GM18499 (cell line): ENCODE results near the gene PTRH2.

Experiments
- ATAC-seq: cut with Tn5 transposase; IDR thresholded peaks from one replicate; pipeline ENCODE4 v1.9.1; 2021; ENCODE audit warnings: moderate number of reproducible peaks; ENCODE audit not compliant: insufficient read depth, unreplicated experiment

The PTRH2 gene

DNA sequence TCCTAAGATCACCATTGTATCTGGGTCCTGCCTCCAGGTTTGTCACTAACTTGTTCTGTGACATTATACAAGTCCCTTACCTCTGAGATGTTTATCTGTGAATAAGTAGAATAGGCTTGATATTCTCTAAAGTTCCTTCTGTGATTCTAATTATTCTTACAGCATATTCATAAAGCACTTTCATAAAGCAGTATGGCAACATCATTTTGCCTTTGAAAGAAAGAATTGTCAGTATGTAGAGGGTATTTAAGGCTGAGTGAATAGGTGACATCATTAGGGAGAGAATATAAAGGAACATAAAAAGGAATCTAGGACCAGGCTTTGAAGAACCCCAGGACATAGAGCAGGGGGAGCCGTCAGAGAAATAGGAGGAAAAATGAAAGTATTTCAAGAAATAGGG lies 15.8 kb upstream of the PTRH2 start:
- ATAC-seq = no peak

- no peak for ATAC-seq
Observed at GRCh38 chr17:59722623-59723022, 15.4 kb upstream of the PTRH2 start.

DNA sequence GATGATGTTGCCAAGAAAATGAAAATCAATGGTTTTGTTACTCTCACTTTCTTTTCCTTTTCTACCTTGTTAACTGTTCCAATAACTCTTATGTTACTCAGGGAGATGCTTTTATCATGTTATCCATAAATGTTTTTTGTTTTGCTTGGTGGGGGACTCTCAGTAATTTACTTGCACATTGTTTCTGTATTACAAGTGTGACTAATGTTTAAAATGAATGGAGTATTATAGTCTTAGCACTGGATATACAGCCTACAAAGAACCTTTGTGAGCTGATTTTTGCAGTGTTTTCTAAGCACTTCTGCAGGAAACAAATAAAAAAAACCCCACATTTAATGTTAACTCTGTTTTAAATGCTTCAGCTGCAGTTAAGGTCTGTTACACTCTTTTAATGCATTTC lies 12.3 kb upstream of the PTRH2 start:
- ATAC-seq = no peak

- no peak for ATAC-seq
Observed at GRCh38 chr17:59716427-59716826, 9.2 kb upstream of the PTRH2 start.

GRCh38 chr17:59714255-59714654 lies 7.0 kb upstream of the PTRH2 start:
- no peak for ATAC-seq

DNA sequence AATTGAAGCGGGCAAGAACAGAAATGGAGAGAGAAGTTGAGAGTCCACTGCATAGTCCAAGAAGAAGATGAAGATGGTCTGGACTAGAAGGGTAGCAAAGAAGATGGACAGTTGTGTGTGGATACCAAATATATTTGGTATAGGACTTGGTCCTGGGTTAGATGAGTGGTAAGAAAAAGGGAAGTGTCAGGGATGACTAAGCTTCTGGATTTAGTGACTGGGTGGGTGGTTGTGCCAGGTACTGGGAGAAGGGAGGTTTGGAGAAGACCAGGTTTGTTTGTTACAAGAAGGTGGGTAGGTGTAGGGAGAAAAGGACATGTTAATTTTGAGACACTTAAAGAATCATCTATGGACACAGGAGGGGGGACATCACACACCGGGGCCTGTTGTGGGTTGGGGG lies 5.6 kb upstream of the PTRH2 start:
- no peak for ATAC-seq

DNA sequence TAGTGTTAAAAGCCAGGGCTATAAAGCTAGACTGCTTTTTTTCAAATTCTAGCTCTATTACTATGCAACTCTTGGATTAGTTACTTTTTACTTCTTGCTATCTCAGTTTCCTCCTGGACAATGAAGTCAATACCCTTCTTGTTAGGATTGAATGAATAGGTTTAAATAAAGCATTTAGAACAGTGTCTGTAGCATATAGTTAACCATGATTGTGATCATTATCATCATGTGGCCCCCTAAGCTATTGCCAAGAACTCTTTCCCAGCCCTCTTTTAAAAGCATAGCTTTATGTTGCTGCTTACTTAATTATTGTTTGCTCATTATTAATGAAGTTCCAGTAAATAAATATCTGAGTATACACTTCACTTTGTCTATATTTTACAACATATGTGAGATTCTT lies 4.7 kb upstream of the PTRH2 start:
- no peak for ATAC-seq

DNA sequence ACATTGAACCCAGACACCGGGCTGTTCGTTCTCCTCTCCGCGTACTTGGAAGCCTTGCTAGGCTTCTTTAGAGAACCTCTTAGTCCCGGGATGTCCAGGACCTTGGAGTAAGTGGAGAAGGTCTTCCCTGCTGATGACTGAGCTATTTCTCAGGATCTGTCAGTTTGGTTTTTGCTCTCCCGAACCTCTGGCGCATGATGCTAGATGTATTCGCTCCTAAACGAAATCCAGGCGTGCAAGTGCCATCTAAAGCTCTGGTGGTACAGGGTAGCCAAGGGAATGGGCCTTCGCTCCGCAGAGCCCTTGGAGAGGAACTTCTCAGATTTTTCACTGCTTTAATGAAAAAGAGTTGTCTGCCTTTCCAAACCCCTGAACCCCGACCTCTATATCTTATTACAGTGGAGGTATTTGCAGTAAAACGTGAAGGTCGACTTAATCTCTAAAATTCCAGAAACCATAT lies 771 bp upstream of the PTRH2 start:
- no peak for ATAC-seq

- no peak for ATAC-seq
Observed at GRCh38 chr17:59702304-59702703, 4.9 kb downstream of the PTRH2 start.

DNA sequence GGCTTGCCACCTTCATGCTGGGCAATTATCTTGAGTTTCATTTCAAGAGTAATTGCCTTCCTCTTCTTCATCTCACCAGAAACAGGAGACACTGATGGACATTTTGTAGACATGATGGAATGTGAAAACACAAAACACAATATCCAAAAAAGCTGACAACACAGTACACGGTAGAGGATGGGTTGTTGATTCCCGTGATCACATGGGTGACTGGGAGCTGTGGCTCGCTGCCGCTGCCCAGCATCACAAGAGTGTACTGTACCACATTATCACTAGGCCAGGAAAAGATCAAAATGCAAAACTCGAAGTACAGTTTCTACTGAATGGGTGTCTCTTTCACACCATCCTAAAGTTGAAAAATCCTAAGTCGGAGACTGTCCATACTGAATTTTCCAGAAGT lies 7.4 kb downstream of the PTRH2 start:
- no peak for ATAC-seq

DNA sequence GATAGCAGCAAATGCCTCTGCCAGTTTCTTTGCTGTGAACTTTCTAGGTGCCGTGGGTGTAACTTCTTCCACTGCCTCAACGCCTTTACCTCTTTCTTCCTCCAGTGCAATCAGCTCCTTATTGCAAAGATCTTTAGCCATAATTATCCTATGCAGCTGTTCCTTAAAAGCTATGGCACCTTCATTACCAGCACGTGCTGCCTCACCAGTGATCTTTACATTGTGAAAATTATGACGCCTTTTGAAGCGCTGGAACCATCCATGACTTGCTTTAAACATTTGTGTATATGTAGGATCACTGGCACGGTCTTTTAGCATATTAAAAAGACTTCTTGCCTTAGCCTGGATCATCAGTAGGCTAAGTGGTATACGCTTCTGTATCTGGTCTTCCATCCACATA lies 8.0 kb downstream of the PTRH2 start:
- ATAC-seq = no peak

GRCh38 chr17:59698143-59698542 lies 9.1 kb downstream of the PTRH2 start:
- ATAC-seq = no peak

DNA sequence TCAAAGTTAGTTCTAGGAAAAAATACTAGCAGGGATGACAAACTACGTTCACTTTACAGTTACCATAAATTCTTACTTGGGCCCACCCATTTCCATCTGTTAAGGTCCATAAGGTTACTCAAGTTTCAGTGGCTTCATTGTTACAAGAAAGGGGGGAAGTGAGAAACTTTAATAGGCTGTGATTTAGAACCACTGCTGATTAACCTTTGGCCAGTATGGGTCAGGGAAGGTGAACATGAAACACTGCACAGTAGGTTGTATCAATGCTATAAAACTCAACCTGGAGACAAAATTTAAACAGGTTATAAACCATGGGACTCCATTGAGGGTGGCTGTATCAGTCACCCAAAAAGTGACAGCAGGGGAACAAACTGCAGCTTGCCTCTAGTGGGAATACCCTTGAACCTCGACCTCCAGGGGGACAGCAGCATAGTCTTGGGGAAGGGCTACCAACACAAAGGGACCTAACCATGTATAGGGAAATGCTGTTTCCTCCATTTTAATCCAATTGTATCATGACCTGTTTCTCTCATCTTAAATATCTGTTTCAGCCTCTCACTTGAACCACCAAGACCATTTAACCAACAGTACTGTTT lies 10.4 kb downstream of the PTRH2 start:
- no peak for ATAC-seq

DNA sequence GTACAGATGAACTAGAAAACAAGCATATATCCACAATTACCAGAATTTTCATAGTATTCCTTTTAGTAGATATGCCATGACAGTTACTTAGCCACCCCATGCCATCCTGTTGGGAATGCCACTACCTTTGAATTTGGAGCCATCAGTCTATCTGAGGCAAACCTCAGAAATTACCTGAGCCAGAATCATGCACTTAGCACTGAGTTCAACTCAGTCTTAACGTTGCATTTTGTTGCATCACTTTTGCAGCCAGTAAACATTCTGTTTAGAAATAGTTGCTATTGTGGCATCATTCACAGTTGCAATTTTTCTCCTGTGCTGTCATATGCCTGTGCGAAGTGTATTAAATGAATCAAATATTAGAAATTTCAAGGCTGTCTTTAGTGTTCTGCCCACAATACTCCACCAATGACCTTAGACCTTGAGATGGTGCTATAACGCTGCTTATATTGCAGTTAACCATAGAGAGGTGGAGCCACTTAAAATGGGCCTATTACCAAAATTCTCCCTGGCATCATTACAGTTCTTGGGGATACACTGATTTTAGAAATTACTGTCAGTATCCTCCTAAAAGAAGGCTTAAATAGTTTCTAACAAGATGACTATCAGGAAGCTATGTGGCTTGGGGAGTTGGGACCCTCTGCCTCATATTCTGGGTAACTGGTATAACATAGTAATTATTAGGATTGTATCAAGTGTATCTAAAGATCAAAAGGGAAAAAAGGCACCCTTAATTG lies 11.1 kb downstream of the PTRH2 start:
- ATAC-seq = no peak

DNA sequence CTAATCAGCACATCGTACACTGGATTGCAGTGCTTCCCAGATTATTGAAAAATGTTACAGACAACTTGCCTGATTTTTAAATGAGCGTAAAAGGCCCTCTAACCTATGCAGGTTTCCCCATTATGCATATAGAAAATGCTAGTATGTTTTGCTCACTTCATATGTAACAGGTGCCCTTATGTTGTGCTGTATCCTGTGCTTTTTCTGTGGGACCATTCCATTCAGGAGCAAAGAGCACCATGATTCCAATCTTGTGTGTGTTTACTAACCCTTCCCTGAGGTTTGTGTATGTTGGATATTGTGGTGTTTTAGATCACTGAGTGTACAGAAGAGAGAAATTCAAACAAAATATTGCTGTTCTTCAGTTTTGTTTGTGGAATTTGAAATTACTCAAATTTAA lies 12.9 kb downstream of the PTRH2 start:
- ATAC-seq = no peak

GRCh38 chr17:59693582-59693981 lies 13.6 kb downstream of the PTRH2 start:
- no peak for ATAC-seq

DNA sequence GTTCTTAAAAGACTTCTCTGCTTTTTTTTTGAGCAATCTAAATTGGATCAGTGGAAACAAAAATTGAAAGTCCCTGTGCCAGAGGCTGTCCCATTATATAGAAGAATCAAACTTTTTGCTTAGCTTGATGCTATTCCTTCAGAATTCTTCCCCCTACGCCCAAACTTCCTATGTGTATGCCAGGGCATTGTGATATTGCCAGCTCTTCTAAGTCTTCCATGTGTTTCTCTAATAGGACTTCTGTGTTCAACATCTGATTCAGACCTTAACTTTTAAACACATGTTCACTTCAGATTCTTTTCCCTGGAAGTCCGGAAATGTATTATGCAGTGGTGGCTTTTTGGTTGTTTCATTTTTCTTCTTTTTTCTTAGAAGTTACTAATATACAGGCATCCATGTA lies 18.7 kb downstream of the PTRH2 start:
- ATAC-seq = no peak

DNA sequence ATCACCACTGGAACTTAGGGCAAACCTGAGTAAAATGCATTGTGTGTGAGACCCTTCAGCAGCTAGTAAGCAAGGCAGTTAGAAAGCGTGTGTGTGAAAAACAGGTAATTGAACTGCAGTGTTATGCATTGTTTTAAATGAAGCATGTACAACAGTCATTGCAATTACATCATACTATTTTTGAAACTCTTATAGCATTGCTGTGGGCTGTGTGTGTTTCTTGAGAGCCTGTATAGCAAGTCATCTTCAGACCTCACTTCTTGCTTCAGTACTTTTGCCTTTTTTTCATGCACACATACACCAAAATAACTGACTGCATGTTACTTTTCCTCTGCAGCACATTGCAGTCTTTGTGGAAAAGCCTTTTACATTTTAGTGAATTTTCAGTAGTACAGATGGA lies 19.2 kb downstream of the PTRH2 start:
- ATAC-seq = no peak

DNA sequence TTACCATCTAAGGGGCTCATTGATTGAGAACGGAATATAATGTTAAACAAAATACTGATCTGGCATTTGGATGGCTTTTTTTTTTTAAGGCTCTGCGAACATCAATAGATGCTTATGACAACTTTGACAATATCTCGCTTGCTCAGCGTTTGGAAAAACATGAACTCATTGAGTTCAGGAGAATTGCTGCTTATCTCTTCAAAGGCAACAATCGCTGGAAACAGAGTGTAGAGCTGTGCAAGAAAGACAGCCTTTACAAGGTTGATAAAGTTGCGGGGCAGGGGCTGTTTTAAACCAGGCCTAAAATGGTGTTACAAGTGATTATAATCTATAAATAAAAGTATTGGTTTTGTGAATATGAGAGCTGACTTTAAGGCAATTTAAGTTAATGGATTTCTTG lies 22.3 kb downstream of the PTRH2 start:
- no peak for ATAC-seq

GRCh38 chr17:59683283-59683682 lies 23.9 kb downstream of the PTRH2 start:
- no peak for ATAC-seq

DNA sequence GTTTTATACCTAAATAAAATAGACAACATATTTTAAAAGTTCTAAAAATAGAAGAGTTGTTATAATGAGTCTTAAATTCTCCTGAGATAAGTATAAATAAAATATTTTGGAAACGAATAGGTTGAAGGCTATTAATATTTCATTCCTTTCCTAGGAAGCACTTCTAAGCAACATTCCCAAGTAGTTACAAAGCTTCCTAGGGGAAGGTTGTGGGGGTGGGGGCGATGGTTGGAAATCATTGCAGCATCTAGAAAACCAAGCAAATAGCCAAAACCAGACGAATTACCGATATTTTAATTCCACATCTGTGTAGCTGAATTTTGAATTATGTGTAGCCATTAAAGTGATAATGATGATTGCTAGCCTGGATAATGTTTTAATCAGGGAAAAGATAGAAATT lies 26.9 kb downstream of the PTRH2 start:
- no peak for ATAC-seq

DNA sequence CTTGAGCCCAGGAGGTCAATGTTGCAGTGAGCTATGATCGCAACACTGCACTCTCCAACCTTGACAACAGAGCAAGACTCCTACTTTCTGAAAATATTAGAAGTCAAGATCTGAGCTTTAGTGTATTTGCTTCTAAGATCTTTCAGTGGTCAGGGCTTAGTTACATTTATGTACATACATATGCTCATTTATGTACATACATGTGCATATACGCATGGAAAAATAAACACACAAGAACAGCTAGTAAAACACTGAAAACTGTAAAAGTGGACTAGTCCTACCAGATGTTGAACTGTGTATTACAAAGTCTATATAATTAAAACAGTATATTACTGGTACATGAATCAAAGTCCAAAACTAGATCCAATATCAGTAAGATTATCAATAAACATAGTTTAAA lies 28.3 kb downstream of the PTRH2 start:
- no peak for ATAC-seq
